ENCODE results near the gene OR4D1. TPM values are rescaled to one million over a fixed set of nuclear protein-coding genes. Genes with fewer than 3 reads are reported as not detected.
A peak's percentile ranks its signal among the peaks of the same experiment; 100 is the strongest.

Gene OR4D1
- total and polyA plus RNA-seq, 9 of the 15 experiments (the other 6 are each of a cell fraction or from before 2014, with no cell fraction given), result not detected

DNA sequence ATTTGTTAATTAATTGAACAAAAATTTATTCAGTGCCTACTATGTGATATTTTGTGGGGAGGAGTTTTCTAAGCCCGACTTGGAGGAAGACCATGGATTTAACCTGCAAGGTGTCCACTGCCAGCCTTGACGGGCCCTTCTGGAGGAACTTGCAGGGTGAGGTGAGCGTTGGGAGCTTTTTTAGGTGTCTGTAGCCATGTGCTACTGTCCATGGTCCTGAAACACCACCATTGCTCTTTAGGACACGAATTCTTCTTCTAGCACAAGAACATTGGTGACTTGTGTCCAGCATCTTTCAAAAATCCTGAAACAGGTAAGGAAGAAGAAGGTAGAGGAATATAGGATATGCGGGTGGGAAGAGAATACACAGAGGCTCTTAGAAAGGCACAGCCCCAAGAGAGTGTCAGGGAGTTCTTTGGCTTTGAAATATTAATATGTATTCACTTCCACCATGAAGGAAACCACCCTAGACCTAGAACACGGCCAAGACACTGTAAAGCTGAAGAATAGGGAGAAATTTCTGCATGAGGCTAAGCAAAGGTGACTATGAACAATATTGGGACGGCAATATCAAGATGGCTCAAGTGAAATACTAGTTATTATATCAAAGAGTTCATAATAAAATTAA is 27.9 kb upstream of the OR4D1 start (continued):
- TF ChIP-seq, protein P1, sequence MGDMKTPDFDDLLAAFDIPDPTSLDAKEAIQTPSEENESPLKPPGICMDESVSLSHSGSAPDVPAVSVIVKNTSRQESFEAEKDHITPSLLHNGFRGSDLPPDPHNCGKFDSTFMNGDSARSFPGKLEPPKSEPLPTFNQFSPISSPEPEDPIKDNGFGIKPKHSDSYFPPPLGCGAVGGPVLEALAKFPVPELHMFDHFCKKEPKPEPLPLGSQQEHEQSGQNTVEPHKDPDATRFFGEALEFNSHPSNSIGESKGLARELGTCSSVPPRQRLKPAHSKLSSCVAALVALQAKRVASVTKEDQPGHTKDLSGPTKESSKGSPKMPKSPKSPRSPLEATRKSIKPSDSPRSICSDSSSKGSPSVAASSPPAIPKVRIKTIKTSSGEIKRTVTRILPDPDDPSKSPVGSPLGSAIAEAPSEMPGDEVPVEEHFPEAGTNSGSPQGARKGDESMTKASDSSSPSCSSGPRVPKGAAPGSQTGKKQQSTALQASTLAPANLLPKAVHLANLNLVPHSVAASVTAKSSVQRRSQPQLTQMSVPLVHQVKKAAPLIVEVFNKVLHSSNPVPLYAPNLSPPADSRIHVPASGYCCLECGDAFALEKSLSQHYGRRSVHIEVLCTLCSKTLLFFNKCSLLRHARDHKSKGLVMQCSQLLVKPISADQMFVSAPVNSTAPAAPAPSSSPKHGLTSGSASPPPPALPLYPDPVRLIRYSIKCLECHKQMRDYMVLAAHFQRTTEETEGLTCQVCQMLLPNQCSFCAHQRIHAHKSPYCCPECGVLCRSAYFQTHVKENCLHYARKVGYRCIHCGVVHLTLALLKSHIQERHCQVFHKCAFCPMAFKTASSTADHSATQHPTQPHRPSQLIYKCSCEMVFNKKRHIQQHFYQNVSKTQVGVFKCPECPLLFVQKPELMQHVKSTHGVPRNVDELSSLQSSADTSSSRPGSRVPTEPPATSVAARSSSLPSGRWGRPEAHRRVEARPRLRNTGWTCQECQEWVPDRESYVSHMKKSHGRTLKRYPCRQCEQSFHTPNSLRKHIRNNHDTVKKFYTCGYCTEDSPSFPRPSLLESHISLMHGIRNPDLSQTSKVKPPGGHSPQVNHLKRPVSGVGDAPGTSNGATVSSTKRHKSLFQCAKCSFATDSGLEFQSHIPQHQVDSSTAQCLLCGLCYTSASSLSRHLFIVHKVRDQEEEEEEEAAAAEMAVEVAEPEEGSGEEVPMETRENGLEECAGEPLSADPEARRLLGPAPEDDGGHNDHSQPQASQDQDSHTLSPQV (IDR thresholded peaks at IDR 0.05), result no peak
- TF ChIP-seq PRMT5 (CRISPR knock-in tag; IDR thresholded peaks at IDR 0.05), result peak; percentile 81; the same call in 1 of the 2 replicates
- peak; percentile 36; the same call in 1 of the 2 replicates for TF ChIP-seq FOXP1 (CRISPR knock-in tag; IDR thresholded peaks at IDR 0.05)
- 0 out of 2 replicates have a peak, but pooled peaks have one; percentile 71 for TF ChIP-seq ZNF197 (CRISPR knock-in tag; IDR thresholded peaks at IDR 0.05; ENCODE audit: low read depth)
- no peak for TF ChIP-seq CHD4 (IDR thresholded peaks at IDR 0.05; ENCODE audit: insufficient read depth, insufficient replicate concordance, low read depth, low read length, poor library complexity, severe bottlenecking)
- no peak for TF ChIP-seq NBN (IDR thresholded peaks at IDR 0.05; ENCODE audit: low read depth)
- peak; percentile 54; the same call in 1 of the 2 replicates for TF ChIP-seq NR3C1 (CRISPR knock-in tag; IDR thresholded peaks at IDR 0.05)
- peak; percentile 37; the same call in 1 of the 2 replicates for TF ChIP-seq CREM (IDR thresholded peaks at IDR 0.05; ENCODE audit: low read depth)
- no peak for TF ChIP-seq CBFB (CRISPR knock-in tag; IDR thresholded peaks at IDR 0.05)
- TF ChIP-seq BRD9 (IDR thresholded peaks at IDR 0.05; ENCODE audit: low read depth, partially characterized antibody), result no peak
- TF ChIP-seq SMAD3 (CRISPR knock-in tag; conservative IDR thresholded peaks at IDR 0.05), result no peak
- no peak for TF ChIP-seq TRIM24 (IDR thresholded peaks at IDR 0.05)
- TF ChIP-seq AFF4 (CRISPR knock-in tag; IDR thresholded peaks at IDR 0.05), result 0 out of 2 replicates have a peak, but pooled peaks have one; percentile 34
- TF ChIP-seq JUNB (CRISPR knock-in tag; conservative IDR thresholded peaks at IDR 0.05), result no peak
